Cerebellar nuclear complex (tissue), 1 donor: ENCODE results near the gene UBE2E2.

Source experiments
- DNase-seq, 2 experiments: peaks; one replicate each; lab custom pipeline; 2025; lab: John Stamatoyannopoulos, UW

UBE2E2 gene

GRCh38 chr3:23620638-23621015 is 417.5 kb downstream of the UBE2E2 start:
- no peak for DNase-seq

GRCh38 chr3:23623844-23624243 is 420.7 kb downstream of the UBE2E2 start:
- DNase-seq: no peak

- DNase-seq: no peak
These were observed 421.2 kb downstream of the UBE2E2 start for GRCh38 chr3:23624305-23624704.

GRCh38 chr3:23626442-23626841 is 423.3 kb downstream of the UBE2E2 start:
- DNase-seq: no peak

GRCh38 chr3:23629181-23629894 is 426.2 kb downstream of the UBE2E2 start:
- no peak for DNase-seq

- no peak for DNase-seq
These were observed 430.3 kb downstream of the UBE2E2 start for GRCh38 chr3:23633261-23633960.

- no peak for DNase-seq
These were observed 434.2 kb downstream of the UBE2E2 start for GRCh38 chr3:23637339-23637738.

GRCh38 chr3:23640471-23641146 is 437.5 kb downstream of the UBE2E2 start:
- DNase-seq: no peak
